NCI-H146 treated with DMSO at 0.1 percent for 48 hours (cell line): ENCODE data around the gene TTLL5.

ENCODE experiments used
- DNase-seq: peaks from one replicate; lab custom pipeline; 2025; ENCODE audit not compliant: unreplicated experiment; lab: John Stamatoyannopoulos, UW

TTLL5 gene

GRCh38 chr14:75857199-75857598 lies 196.2 kb downstream of the TTLL5 start:
- DNase-seq, result no peak

GRCh38 chr14:75858362-75858761 lies 197.3 kb downstream of the TTLL5 start:
- no peak for DNase-seq

GRCh38 chr14:75859746-75860145 lies 198.7 kb downstream of the TTLL5 start:
- DNase-seq, result no peak

- no peak for DNase-seq
Observed at GRCh38 chr14:75860561-75861160, 199.6 kb downstream of the TTLL5 start.

- DNase-seq, result no peak
Observed at GRCh38 chr14:75861161-75861621, 200.1 kb downstream of the TTLL5 start.

GRCh38 chr14:75863221-75863620 lies 202.2 kb downstream of the TTLL5 start:
- DNase-seq, result no peak

- no peak for DNase-seq
Observed at GRCh38 chr14:75864352-75864751, 203.3 kb downstream of the TTLL5 start.

- DNase-seq, result no peak
Observed at GRCh38 chr14:75865531-75865930, 204.5 kb downstream of the TTLL5 start.

GRCh38 chr14:75866970-75867369 lies 205.9 kb downstream of the TTLL5 start:
- no peak for DNase-seq

- DNase-seq, result no peak
Observed at GRCh38 chr14:75871181-75871880, 210.3 kb downstream of the TTLL5 start.

GRCh38 chr14:75875958-75876357 lies 214.9 kb downstream of the TTLL5 start:
- DNase-seq, result no peak

GRCh38 chr14:75876530-75876929 lies 215.5 kb downstream of the TTLL5 start:
- no peak for DNase-seq

- no peak for DNase-seq
Observed at GRCh38 chr14:75877292-75877691, 216.2 kb downstream of the TTLL5 start.

GRCh38 chr14:75877884-75878283 lies 216.8 kb downstream of the TTLL5 start:
- DNase-seq, result peak; percentile 37

GRCh38 chr14:75879031-75879430 lies 218.0 kb downstream of the TTLL5 start:
- DNase-seq, result no peak

GRCh38 chr14:75880512-75880911 lies 219.5 kb downstream of the TTLL5 start:
- no peak for DNase-seq

GRCh38 chr14:75881994-75882393 lies 220.9 kb downstream of the TTLL5 start:
- no peak for DNase-seq

- DNase-seq, result no peak
Observed at GRCh38 chr14:75884198-75884611, 223.2 kb downstream of the TTLL5 start.

- DNase-seq, result no peak
Observed at GRCh38 chr14:75885829-75886228, 224.8 kb downstream of the TTLL5 start.

- DNase-seq, result no peak
Observed at GRCh38 chr14:75886636-75887348, 225.7 kb downstream of the TTLL5 start.

GRCh38 chr14:75888945-75889344 lies 227.9 kb downstream of the TTLL5 start:
- no peak for DNase-seq

- DNase-seq, result no peak
Observed at GRCh38 chr14:75896341-75896740, 235.3 kb downstream of the TTLL5 start.
